ENCODE data around the gene RBM33.
A peak's percentile ranks its signal among the peaks of the same experiment; 100 is the strongest.

Gene RBM33

DNA sequence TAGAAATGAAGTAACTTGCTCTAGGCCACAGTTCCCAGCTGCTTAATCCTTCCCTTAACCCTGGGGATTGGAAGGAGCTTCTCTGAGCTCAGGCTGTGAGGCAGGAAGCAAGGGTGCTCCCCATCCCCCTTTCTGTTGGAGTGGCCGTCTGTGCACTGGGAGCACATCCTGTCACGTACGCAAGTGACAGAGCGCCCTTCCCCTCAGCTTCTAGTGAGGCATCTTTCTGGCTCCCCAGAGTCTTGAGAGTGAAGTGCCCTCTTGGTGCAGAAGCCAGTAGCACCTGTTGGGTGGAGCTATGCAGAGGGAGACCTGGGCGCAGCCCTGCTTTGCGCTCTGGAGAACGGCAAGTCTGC is 120.0 kb downstream of the RBM33 start:
- ChIA-PET POLR2A (no interaction called here), CTCF (interaction anchor here (1.0 kb wide), 2 partner anchors 14 to 166 kb away, joined by 3 to 8 read pairs; no protein-coding TSS in a partner anchor)
- peak; percentile 46 for DNase-seq (ENCODE audit: extremely low spot score)
- TF ChIP-seq, protein P1, sequence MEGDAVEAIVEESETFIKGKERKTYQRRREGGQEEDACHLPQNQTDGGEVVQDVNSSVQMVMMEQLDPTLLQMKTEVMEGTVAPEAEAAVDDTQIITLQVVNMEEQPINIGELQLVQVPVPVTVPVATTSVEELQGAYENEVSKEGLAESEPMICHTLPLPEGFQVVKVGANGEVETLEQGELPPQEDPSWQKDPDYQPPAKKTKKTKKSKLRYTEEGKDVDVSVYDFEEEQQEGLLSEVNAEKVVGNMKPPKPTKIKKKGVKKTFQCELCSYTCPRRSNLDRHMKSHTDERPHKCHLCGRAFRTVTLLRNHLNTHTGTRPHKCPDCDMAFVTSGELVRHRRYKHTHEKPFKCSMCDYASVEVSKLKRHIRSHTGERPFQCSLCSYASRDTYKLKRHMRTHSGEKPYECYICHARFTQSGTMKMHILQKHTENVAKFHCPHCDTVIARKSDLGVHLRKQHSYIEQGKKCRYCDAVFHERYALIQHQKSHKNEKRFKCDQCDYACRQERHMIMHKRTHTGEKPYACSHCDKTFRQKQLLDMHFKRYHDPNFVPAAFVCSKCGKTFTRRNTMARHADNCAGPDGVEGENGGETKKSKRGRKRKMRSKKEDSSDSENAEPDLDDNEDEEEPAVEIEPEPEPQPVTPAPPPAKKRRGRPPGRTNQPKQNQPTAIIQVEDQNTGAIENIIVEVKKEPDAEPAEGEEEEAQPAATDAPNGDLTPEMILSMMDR (IDR thresholded peaks at IDR 0.05; ENCODE audit: control extremely low read depth, extremely low read depth, low read depth, missing control alignments), result no peak

DNA sequence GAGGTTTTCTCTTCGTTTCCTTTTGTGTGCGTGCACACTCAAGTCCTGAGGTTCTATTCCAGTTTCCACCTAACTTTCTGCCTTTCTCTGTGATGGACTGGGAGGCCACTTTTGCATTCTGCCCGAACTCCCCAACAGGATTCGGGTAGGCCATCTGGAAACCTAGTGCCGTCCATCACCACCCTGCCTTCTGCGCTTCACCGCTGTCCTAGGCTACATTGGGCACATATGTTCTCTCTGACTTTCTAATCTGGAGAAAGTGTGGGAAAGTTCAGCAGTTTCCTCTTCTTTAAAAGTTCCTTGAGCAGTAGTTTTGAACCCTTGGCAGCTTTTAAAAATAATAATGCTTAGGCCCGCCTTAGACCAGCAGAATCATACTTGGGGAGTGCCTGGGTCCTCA is 121.0 kb downstream of the RBM33 start:
- no peak for DNase-seq (ENCODE audit: extremely low spot score)
- ChIA-PET POLR2A (no interaction called here), CTCF (interaction anchor here (3.8 to 6.5 kb wide), 2 partner anchors 161 to 169 kb away, joined by 17 to 155 read pairs; no protein-coding TSS in a partner anchor)
- TF ChIP-seq, protein P1 (IDR thresholded peaks at IDR 0.05; ENCODE audit: control extremely low read depth, extremely low read depth, low read depth, missing control alignments), result no peak

DNA sequence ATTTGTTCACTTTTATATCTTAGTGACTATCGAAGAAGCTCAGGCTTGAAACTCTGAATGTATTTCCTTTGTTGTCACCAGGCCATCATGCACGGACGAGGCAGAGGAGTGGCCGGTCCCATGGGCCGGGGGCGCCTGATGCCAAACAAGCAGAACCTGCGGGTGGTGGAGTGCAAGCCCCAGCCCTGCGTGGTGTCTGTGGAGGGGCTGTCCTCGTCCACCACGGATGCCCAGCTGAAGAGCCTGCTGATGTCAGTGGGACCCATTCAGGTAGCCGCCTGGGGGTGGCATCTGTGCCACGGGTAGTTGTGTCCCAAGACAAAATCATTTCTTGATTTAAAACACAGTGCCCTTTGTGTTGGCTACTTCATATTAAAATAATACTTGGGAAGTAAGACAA is 121.9 kb downstream of the RBM33 start:
- TF ChIP-seq, protein P1 (IDR thresholded peaks at IDR 0.05; ENCODE audit: control extremely low read depth, extremely low read depth, low read depth, missing control alignments), result no peak
- DNase-seq (ENCODE audit: extremely low spot score), result no peak
- ChIA-PET POLR2A (no interaction called here), CTCF (interaction anchor here (1.2 to 6.5 kb wide), 12 partner anchors 9 to 839 kb away, joined by 3 to 155 read pairs (median 12); no protein-coding TSS in a partner anchor)

DNA sequence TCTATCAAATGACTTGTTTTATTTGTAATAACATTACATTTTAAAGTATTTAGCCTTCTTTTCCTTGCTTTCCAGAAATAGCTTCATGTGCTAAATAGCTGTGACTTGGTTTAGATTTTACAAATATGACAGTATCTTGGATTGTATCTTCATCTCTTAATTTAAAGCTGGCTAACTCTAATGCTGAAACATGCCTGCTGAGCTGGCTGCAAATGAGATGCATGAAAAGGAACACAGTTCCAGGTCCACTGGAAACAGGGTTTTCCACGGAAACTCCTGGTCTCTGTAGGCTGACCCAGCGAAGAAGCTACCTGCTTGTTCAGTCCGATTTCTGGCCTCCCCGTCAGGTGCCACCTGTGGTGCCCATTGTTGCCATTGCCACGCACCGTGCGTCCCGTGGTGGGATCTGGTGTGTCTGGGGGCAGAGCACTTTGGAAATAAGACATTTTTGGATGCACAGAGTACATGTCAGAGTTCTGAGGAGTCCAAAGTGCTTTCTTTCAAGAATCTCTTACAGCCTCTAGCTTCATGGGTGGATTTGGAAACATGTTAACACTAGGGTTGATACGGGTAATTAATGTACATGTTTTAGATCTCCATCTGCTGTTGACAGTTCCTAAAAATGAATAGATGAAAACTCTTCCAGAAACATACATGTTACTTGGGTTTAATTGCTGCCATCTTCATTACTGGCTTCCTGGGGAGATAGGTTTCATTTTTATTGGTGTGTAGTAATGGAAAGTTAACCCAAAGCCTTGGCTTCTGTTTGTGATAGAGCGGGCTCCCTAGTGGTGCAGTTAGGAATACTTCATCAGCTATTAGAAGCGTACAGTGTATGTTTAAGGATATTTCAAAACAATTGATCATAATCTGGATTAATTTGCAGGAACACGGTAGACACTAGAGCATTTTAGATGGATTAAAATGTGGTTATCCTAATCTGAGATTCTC is 122.8 kb downstream of the RBM33 start:
- TF ChIP-seq, protein P1 (IDR thresholded peaks at IDR 0.05; ENCODE audit: control extremely low read depth, extremely low read depth, low read depth, missing control alignments), result no peak
- ChIA-PET CTCF (interaction anchor here (0.6 to 6.5 kb wide), 21 partner anchors 10 to 840 kb away, joined by 3 to 155 read pairs (median 6); no protein-coding TSS in a partner anchor), POLR2A (interaction anchor here (0.6 kb wide), 1 partner anchor 51 kb away, joined by 3 read pairs; no protein-coding TSS in a partner anchor)
- no peak for DNase-seq (ENCODE audit: extremely low spot score)

DNA sequence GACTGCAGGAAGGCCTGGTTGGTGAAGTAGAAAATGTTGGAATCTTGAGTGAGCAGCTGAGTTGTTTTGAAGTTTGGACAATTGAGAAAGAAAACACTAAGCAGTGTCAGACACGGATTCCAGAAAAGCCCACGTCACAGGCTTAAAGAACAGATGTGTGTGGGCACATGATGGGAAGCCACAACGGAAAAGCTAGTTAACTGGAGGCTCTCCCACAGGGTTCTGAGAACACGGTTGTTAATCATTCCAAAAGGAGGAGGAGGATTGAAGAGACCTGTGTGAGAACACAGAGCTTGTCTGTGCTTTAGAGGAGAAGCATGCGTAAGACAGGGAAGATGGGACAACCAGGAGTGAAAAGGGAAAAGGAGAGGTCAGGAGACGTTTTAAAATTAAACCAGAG is 125.2 kb downstream of the RBM33 start:
- CTCF ChIA-PET, result interaction anchor here (0.9 to 6.5 kb wide), 3 partner anchors 10 to 390 kb away, joined by 3 to 155 read pairs (median 5); no protein-coding TSS in a partner anchor
- TF ChIP-seq, protein P1 (IDR thresholded peaks at IDR 0.05; ENCODE audit: control extremely low read depth, extremely low read depth, low read depth, missing control alignments), result no peak
- POLR2A ChIA-PET, result no interaction called here
- DNase-seq (ENCODE audit: extremely low spot score), result no peak

DNA sequence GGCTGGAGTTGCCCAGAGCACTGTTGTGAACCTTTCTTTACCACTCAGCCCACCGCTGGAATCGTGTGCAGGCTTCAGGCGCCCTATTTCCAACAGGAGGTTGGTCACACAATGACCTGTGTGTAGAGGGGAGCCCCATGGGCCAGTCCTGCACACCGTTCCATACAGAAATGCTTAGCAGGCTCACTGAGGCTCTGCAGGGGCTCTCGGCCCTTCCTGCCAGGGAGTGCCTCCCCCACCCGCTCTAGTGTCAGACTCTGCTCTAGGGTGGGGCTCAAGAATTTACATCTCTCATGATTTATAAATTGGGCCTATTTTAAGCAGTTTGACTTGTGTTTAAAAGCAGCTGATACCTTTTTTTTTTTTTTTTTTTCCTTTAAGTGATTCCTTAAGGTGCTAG is 125.8 kb downstream of the RBM33 start:
- no peak for DNase-seq (ENCODE audit: extremely low spot score)
- ChIA-PET CTCF (interaction anchor here (0.9 to 6.5 kb wide), 3 partner anchors 10 to 390 kb away, joined by 3 to 155 read pairs (median 5); no protein-coding TSS in a partner anchor), POLR2A (no interaction called here)
- TF ChIP-seq, protein P1 (IDR thresholded peaks at IDR 0.05; ENCODE audit: control extremely low read depth, extremely low read depth, low read depth, missing control alignments), result no peak

Data from GM10248 (cell line).